GM12878 (cell line): ENCODE data around the gene SPOCK1.

ENCODE experiments used
- EZH2 ChIP-seq: IDR thresholded peaks from 2 replicates; pipeline ENCODE4 v1.6.1; 2012; ENCODE audit warnings: low read depth, mild to moderate bottlenecking, control low read depth, inconsistent platforms, low read length, borderline replicate concordance; ENCODE audit not compliant: control insufficient read depth
- RB1 ChIP-seq: fragments of 450-650 bp; formaldehyde crosslinking; IDR thresholded peaks from 2 replicates; pipeline ENCODE4 v1.6.1; 2017; ENCODE audit warnings: mild to moderate bottlenecking, borderline replicate concordance
- SMC3 ChIP-seq: IDR thresholded peaks from 2 replicates; pipeline ENCODE4 v1.6.1; 2011; ENCODE audit warnings: low read length, improper control_type of control experiment, borderline replicate concordance
- YY1 ChIP-seq: IDR thresholded peaks from 2 replicates; pipeline ENCODE4 v1.6.1; 2011; ENCODE audit warnings: low read depth, mild to moderate bottlenecking, low read length
- TF ChIP-seq, protein P1 (sequence below): IDR thresholded peaks from 2 replicates; pipeline ENCODE4 v1.6.1; 2011; ENCODE audit warnings: low read depth, low read length, improper control_type of control experiment, borderline replicate concordance
- TF ChIP-seq, protein P2 (sequence below): IDR thresholded peaks from 2 replicates; pipeline ENCODE4 v1.6.1; 2012; ENCODE audit warnings: mild to moderate bottlenecking, low read depth, low read length
- TF ChIP-seq, protein P3 (sequence below): IDR thresholded peaks from 2 replicates; pipeline ENCODE4 v1.6.1; 2012; ENCODE audit warnings: low read length, inconsistent platforms
- TF ChIP-seq, protein P4 (sequence below): IDR thresholded peaks from 2 replicates; pipeline ENCODE4 v1.6.1; 2012; ENCODE audit warnings: low read depth, low read length, improper control_type of control experiment
- TF ChIP-seq, protein P5 (sequence below), 3 experiments: IDR thresholded peaks in 2 of 3; conservative IDR thresholded peaks in 1 of 3; 2 replicates each; pipeline ENCODE4 v1.5.1; 2011; ENCODE audit warnings: low read depth in 3 of 3, low read length in 3 of 3, mild to moderate bottlenecking in 3 of 3, control low read depth in 2 of 3, moderate library complexity in 2 of 3, inconsistent platforms in 1 of 3, mixed read lengths in 1 of 3; ENCODE audit not compliant: control insufficient read depth in 2 of 3, insufficient read depth in 1 of 3; ENCODE audit errors: extremely low read depth in 1 of 3

DNA sequence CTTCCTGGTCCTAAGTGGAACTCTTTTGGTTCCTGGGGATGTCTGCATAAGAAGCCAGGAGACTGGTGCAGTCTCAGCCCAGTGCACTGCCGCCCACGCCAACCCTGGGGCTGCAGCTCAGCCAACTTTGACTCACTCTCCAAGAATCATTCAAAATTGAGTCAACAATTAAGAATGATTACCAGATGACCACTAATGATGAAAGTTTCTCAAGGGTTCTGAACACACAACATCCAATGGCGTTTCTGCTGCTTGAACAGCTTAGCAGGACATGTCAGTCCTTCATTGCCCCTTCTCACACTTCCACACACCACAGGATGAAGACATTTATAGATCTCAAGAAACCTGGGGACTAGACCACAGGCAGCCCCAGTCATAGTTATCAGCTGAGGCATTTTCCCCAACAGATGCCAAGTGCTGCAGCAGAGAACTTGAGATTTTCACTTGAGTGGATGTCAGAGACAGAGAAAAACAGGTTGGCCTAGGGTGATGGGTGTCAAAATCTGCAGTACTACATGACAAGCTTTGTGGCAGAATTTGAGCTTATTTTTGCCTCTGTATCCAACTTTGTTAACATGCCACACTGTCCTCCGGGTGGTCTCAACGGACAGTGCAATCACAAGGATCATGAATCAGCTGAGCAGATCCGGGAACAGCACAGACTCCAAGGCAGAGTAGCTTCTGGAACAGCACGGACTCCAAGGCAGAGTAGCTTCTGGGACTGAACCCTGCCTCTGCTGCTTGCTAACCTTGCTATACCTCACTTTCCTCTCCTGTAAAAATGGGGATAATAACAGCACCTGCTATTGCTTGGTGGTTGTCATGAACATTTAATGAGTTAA is 356.1 kb downstream of the SPOCK1 start:
- TF ChIP-seq YY1 = no peak
- TF ChIP-seq EZH2 = no peak
- TF ChIP-seq, protein P1, sequence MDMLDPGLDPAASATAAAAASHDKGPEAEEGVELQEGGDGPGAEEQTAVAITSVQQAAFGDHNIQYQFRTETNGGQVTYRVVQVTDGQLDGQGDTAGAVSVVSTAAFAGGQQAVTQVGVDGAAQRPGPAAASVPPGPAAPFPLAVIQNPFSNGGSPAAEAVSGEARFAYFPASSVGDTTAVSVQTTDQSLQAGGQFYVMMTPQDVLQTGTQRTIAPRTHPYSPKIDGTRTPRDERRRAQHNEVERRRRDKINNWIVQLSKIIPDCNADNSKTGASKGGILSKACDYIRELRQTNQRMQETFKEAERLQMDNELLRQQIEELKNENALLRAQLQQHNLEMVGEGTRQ = no peak
- TF ChIP-seq SMC3 = no peak
- TF ChIP-seq, protein P2, sequence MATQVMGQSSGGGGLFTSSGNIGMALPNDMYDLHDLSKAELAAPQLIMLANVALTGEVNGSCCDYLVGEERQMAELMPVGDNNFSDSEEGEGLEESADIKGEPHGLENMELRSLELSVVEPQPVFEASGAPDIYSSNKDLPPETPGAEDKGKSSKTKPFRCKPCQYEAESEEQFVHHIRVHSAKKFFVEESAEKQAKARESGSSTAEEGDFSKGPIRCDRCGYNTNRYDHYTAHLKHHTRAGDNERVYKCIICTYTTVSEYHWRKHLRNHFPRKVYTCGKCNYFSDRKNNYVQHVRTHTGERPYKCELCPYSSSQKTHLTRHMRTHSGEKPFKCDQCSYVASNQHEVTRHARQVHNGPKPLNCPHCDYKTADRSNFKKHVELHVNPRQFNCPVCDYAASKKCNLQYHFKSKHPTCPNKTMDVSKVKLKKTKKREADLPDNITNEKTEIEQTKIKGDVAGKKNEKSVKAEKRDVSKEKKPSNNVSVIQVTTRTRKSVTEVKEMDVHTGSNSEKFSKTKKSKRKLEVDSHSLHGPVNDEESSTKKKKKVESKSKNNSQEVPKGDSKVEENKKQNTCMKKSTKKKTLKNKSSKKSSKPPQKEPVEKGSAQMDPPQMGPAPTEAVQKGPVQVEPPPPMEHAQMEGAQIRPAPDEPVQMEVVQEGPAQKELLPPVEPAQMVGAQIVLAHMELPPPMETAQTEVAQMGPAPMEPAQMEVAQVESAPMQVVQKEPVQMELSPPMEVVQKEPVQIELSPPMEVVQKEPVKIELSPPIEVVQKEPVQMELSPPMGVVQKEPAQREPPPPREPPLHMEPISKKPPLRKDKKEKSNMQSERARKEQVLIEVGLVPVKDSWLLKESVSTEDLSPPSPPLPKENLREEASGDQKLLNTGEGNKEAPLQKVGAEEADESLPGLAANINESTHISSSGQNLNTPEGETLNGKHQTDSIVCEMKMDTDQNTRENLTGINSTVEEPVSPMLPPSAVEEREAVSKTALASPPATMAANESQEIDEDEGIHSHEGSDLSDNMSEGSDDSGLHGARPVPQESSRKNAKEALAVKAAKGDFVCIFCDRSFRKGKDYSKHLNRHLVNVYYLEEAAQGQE = no peak
- TF ChIP-seq, protein P3, sequence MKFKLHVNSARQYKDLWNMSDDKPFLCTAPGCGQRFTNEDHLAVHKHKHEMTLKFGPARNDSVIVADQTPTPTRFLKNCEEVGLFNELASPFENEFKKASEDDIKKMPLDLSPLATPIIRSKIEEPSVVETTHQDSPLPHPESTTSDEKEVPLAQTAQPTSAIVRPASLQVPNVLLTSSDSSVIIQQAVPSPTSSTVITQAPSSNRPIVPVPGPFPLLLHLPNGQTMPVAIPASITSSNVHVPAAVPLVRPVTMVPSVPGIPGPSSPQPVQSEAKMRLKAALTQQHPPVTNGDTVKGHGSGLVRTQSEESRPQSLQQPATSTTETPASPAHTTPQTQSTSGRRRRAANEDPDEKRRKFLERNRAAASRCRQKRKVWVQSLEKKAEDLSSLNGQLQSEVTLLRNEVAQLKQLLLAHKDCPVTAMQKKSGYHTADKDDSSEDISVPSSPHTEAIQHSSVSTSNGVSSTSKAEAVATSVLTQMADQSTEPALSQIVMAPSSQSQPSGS = no peak
- TF ChIP-seq, protein P4, sequence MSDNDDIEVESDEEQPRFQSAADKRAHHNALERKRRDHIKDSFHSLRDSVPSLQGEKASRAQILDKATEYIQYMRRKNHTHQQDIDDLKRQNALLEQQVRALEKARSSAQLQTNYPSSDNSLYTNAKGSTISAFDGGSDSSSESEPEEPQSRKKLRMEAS = no peak
- no peak for TF ChIP-seq RB1
- TF ChIP-seq, protein P5, sequence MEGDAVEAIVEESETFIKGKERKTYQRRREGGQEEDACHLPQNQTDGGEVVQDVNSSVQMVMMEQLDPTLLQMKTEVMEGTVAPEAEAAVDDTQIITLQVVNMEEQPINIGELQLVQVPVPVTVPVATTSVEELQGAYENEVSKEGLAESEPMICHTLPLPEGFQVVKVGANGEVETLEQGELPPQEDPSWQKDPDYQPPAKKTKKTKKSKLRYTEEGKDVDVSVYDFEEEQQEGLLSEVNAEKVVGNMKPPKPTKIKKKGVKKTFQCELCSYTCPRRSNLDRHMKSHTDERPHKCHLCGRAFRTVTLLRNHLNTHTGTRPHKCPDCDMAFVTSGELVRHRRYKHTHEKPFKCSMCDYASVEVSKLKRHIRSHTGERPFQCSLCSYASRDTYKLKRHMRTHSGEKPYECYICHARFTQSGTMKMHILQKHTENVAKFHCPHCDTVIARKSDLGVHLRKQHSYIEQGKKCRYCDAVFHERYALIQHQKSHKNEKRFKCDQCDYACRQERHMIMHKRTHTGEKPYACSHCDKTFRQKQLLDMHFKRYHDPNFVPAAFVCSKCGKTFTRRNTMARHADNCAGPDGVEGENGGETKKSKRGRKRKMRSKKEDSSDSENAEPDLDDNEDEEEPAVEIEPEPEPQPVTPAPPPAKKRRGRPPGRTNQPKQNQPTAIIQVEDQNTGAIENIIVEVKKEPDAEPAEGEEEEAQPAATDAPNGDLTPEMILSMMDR (IDR thresholded peaks at IDR 0.05 in 2 of 3, conservative IDR thresholded peaks at IDR 0.05 in 1 of 3; ENCODE audit: control insufficient read depth in 2 of 3, extremely low read depth in 1 of 3, insufficient read depth in 1 of 3, low read depth in 3 of 3, low read length in 3 of 3) = no peak
